ENCODE results near the gene EXOC3L2. TPM values are rescaled to one million over a fixed set of nuclear protein-coding genes. Genes with fewer than 3 reads are reported as not detected.

EXOC3L2 gene
- total and polyA plus RNA-seq, 2 donors (not counting 3 experiments of a cell fraction or from before 2014, with no cell fraction given), result 0.66 to 1.8 TPM

DNA sequence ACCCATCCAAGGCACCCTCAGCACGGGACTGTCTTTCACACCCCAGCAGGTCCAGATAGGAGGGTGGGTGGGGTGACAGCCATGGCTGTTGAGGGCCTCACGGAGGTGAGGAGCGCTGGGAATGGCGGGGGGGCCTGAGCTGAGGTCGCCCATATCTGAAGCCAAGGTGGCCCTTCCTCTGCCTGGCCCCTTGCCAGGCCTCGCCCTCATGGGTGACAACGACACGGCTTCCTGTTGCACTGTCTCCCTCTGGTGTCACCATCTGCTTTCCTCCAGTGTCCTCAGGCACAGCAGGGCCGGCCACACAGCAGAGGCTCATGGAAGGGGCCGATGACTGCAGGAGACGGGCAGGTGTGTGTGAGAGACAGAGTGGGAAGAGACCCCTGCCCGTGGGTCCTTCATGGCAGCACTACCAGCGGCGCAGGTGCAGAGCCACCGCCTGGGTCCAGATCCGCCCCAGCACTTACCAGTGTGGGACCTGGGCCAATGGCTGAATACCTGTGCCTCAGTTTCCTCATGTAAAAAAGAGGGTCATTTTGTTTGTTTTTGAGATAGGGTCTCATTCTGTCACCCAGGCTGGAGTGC, 76.3 kb downstream of the EXOC3L2 start:
- no peak overlapping the region for H2AFZ ChIP-seq (ENCODE audit: low read depth, low read length)
- dilution Hi-C loops (cut with MboI; ENCODE audit: extremely low pct_ligation_motif_present, low sequenced_read_pairs), result no loop called here
- DNase-seq (ENCODE audit: low read depth, low spot score), result no peak
- no peak overlapping the region for H3K27ac ChIP-seq (ENCODE audit: insufficient read depth, low read depth, low read length)
- no peaks in the 10 kb centered on the region for H3K9me1 ChIP-seq (replicated peaks; ENCODE audit: control insufficient read depth, extremely low read depth, insufficient read depth, low read length)
- H3K9me3 ChIP-seq (replicated peaks; ENCODE audit: control insufficient read depth, insufficient read depth, low read length), result no peaks in the 10 kb centered on the region
- no peak overlapping the region for H3K9ac ChIP-seq (replicated peaks; ENCODE audit: extremely low read depth, insufficient read depth, low read length)
- no peak overlapping the region for H3K4me2 ChIP-seq (ENCODE audit: insufficient read depth, low read length)
- CTCF ChIA-PET, result no interaction called here
- no peaks in the 10 kb centered on the region for H3K36me3 ChIP-seq (ENCODE audit: control insufficient read depth in 2 of 2, extremely low read depth in 1 of 2, insufficient read depth in 2 of 2, low read length in 2 of 2)
- FAIRE-seq, result no peak
- H3K4me1 ChIP-seq (ENCODE audit: control insufficient read depth, extremely low read depth, insufficient read depth, low read length), result peaks cover 24% of the 10 kb centered on the region
- TF ChIP-seq CTCF (IDR thresholded peaks at IDR 0.05; ENCODE audit: extremely low read depth in 1 of 2, insufficient read depth in 1 of 2, low read depth in 1 of 2, low read length in 2 of 2) (no peak), GATA2 (IDR thresholded peaks at IDR 0.05; ENCODE audit: insufficient read depth, insufficient read length, low read depth, low read length) (no peak), JUN (IDR thresholded peaks at IDR 0.05; ENCODE audit: borderline replicate concordance, insufficient read depth, insufficient read length, low read depth) (no peak), FOS (IDR thresholded peaks at IDR 0.05; ENCODE audit: borderline replicate concordance, insufficient read depth, low read length) (no peak), POLR2AphosphoS5 (IDR thresholded peaks at IDR 0.05; ENCODE audit: insufficient read depth, low read depth, low read length) (no peak)
- TF ChIP-seq, protein P1, sequence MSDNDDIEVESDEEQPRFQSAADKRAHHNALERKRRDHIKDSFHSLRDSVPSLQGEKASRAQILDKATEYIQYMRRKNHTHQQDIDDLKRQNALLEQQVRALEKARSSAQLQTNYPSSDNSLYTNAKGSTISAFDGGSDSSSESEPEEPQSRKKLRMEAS (IDR thresholded peaks at IDR 0.05; ENCODE audit: insufficient read depth, insufficient read length), result no peak
- no peaks in the 10 kb centered on the region for H3K79me2 ChIP-seq (ENCODE audit: control insufficient read depth, insufficient read depth, low read length)
- no TSS peak for BruUV-seq (replicated peaks)
- POLR2A ChIA-PET, result no interaction called here
- H4K20me1 ChIP-seq (replicated peaks; ENCODE audit: control insufficient read depth, extremely low read depth, insufficient read depth, low read length), result no peaks in the 10 kb centered on the region
- H3K4me3 ChIP-seq (replicated peaks in 1 of 3; ENCODE audit: insufficient read depth in 1 of 3, low read depth in 1 of 3, low read length in 3 of 3), result no peak overlapping the region
- H3K27me3 ChIP-seq (ENCODE audit: control insufficient read depth in 2 of 2, insufficient read depth in 2 of 2, low read length in 2 of 2), result no peaks in the 10 kb centered on the region
- intact Hi-C loops (cut with micrococcal nuclease), result no loop called here
